Ovary (tissue), 3 donors: ENCODE results near the gene GRID1.

Source experiments
- EP300 ChIP-seq: sonication (generic); formaldehyde crosslinking; IDR thresholded peaks from one replicate; pipeline ENCODE4 v1.6.1; 2017; ENCODE audit warnings: antibody characterized with exemption
- POLR2A ChIP-seq: fragments of 450-650 bp; IDR thresholded peaks from one replicate; pipeline ENCODE4 v1.6.1; 2017; ENCODE audit warnings: antibody characterized with exemption, mild to moderate bottlenecking, moderate library complexity
- TF ChIP-seq, protein P1 (sequence below), 3 donors: fragments of 450-650 bp in 2 of 3; fragments of 200-600 bp in 1 of 3; IDR thresholded peaks; one replicate each; pipeline versions ENCODE4 v1.5.1 to v1.8.0; 2016 to 2022; ENCODE audit warnings: antibody characterized with exemption in 3 of 3, mild to moderate bottlenecking in 1 of 3
- donor health status: DM: no; HTN: no; CAD: no.

DNA sequence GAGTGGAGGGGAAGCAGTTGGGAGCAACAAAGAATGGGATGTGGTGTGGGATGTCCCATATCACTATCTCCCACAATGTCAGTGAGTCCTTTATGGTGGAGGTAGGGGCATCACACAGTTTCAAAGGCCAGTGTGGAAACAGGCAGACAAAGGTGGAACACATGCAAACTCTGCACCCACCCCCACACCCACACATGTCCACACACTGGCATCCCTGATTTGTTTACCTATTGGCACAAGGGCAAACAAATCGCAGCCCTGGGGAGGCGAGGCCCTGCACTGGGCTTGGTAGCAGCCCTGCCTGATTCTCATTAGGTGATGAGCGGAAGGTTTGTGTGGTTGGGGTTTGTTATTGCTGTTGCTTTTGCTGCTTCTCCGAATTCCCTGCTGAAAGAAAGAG lies 243.3 kb downstream of the GRID1 start:
- TF ChIP-seq, protein P1, sequence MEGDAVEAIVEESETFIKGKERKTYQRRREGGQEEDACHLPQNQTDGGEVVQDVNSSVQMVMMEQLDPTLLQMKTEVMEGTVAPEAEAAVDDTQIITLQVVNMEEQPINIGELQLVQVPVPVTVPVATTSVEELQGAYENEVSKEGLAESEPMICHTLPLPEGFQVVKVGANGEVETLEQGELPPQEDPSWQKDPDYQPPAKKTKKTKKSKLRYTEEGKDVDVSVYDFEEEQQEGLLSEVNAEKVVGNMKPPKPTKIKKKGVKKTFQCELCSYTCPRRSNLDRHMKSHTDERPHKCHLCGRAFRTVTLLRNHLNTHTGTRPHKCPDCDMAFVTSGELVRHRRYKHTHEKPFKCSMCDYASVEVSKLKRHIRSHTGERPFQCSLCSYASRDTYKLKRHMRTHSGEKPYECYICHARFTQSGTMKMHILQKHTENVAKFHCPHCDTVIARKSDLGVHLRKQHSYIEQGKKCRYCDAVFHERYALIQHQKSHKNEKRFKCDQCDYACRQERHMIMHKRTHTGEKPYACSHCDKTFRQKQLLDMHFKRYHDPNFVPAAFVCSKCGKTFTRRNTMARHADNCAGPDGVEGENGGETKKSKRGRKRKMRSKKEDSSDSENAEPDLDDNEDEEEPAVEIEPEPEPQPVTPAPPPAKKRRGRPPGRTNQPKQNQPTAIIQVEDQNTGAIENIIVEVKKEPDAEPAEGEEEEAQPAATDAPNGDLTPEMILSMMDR (IDR thresholded peaks at IDR 0.05) = no peak
- TF ChIP-seq POLR2A (no peak), EP300 (no peak)
